Vagina (tissue), 2 donors: ENCODE results near the gene NME4. TPM values are rescaled to one million over a fixed set of nuclear protein-coding genes. Genes with fewer than 3 reads are reported as not detected.

Experiments
- DNase-seq, 2 donors: peaks; one replicate each; pipeline ENCODE4 v3.0.0-alpha.2; 2017; ENCODE audit errors: extremely low spot score in 2 of 2
- H3K27ac ChIP-seq: fragments of 200-600 bp; sonication (generic); one replicate; pipeline ENCODE4 v1.5.1; 2019
- H3K27me3 ChIP-seq: fragments of 200-600 bp; sonication (generic); one replicate; pipeline ENCODE4 v1.5.1; 2019
- H3K36me3 ChIP-seq, 2 donors: fragments of 200-600 bp; sonication (generic); one replicate each; pipeline ENCODE4 v1.5.1; 2017 to 2019
- H3K4me1 ChIP-seq: fragments of 200-600 bp; sonication (generic); one replicate; pipeline ENCODE4 v1.5.1; 2019
- H3K4me3 ChIP-seq, 2 donors: fragments of 200-600 bp; sonication (generic); 1 replicate in 1 of 2; 2 replicates in 1 of 2; pipeline ENCODE4 v1.5.1; 2016 to 2019
- H3K9me3 ChIP-seq: fragments of 200-600 bp; sonication (generic); one replicate; pipeline ENCODE4 v1.5.1; 2019
- CTCF ChIP-seq, 3 experiments: fragments of 450-650 bp in 2 of 3; fragments of 200-600 bp in 1 of 3; sonication (generic) in 1 of 3; IDR thresholded peaks; one replicate each; pipeline ENCODE4 v1.5.1; 2017 to 2019; ENCODE audit warnings: antibody characterized with exemption in 3 of 3, mild to moderate bottlenecking in 2 of 3, moderate library complexity in 2 of 3
- POLR2A ChIP-seq, 2 donors: fragments of 450-650 bp; IDR thresholded peaks; one replicate each; pipeline ENCODE4 v1.6.1; 2017; ENCODE audit warnings: antibody characterized with exemption in 2 of 2, mild to moderate bottlenecking in 2 of 2, moderate library complexity in 2 of 2
- POLR2AphosphoS5 ChIP-seq, 2 donors: sonication (generic); formaldehyde crosslinking; IDR thresholded peaks; one replicate each; pipeline ENCODE4 v1.9.0; 2017; ENCODE audit warnings: antibody characterized with exemption in 2 of 2, mild to moderate bottlenecking in 2 of 2, low read depth in 1 of 2; ENCODE audit not compliant: insufficient read depth in 1 of 2
- intact Hi-C: fragments of 100-400 bp; cut with DNase I; formaldehyde crosslinking; loops from one replicate; pipeline ENCODE4 v1.15.1; 2023
- total RNA-seq: library from RNA; depleted of rRNA; stranded (reverse); fragments of >200 nt; gene quantifications from one replicate; pipeline ENCODE4 v1.2.3, GENCODE V29; 2016

Gene NME4
- total RNA-seq, 1 donor from 2014 or later = 88.6 TPM

GRCh38 chr16:380762-381011 lies 16.3 kb upstream of the NME4 start:
- H3K27ac ChIP-seq = peak overlapping the region; percentile 64
- peaks cover 44% of the 10 kb centered on the region for H3K4me1 ChIP-seq
- intact Hi-C loops = loop anchor here (10.0 kb wide), 1 partner anchor 264 kb away; the partner anchor contains the start of genes MCRIP2 and WDR90
- peak overlapping the region; percentile 84 to 98 for H3K4me3 ChIP-seq
- TF ChIP-seq CTCF (IDR thresholded peaks at IDR 0.05) = no peak
- TF ChIP-seq POLR2A (IDR thresholded peaks at IDR 0.05) = no peak
- H3K9me3 ChIP-seq = no peaks in the 10 kb centered on the region
- no peak for DNase-seq
- peaks cover 0 to 17% of the 10 kb centered on the region in 2 donors for H3K36me3 ChIP-seq
- H3K27me3 ChIP-seq = no peaks in the 10 kb centered on the region

- intact Hi-C loops = loop anchor here (10.0 kb wide), 1 partner anchor 264 kb away; the partner anchor contains the start of genes MCRIP2 and WDR90
- H3K27me3 ChIP-seq = no peaks in the 10 kb centered on the region
- DNase-seq = no peak
- TF ChIP-seq POLR2A (IDR thresholded peaks at IDR 0.05) = no peak
- no peak for TF ChIP-seq POLR2AphosphoS5 (IDR thresholded peaks at IDR 0.05; ENCODE audit: insufficient read depth in 1 of 2, low read depth in 1 of 2)
- no peak for TF ChIP-seq CTCF (IDR thresholded peaks at IDR 0.05)
- H3K4me1 ChIP-seq = peaks cover 44% of the 10 kb centered on the region
- H3K36me3 ChIP-seq = peaks cover 0 to 12% of the 10 kb centered on the region in 2 donors
- no peaks in the 10 kb centered on the region for H3K9me3 ChIP-seq
- peak overlapping the region; percentile 84 to 98 for H3K4me3 ChIP-seq
- peak overlapping the region; percentile 64 for H3K27ac ChIP-seq
These were observed 15.8 kb upstream of the NME4 start for GRCh38 chr16:381012-381788.

- H3K36me3 ChIP-seq = peaks cover 0 to 5% of the 10 kb centered on the region in 2 donors
- H3K4me1 ChIP-seq = peaks cover 44% of the 10 kb centered on the region
- DNase-seq = no peak
- H3K27me3 ChIP-seq = no peaks in the 10 kb centered on the region
- peak within 1 kb of the TSS; percentile 68 for H3K27ac ChIP-seq
- no peaks in the 10 kb centered on the region for H3K9me3 ChIP-seq
- H3K4me3 ChIP-seq = peak within 1 kb of the TSS; percentile 84 to 98
- no peak for TF ChIP-seq POLR2AphosphoS5 (IDR thresholded peaks at IDR 0.05; ENCODE audit: insufficient read depth in 1 of 2, low read depth in 1 of 2)
- no peak for TF ChIP-seq CTCF (IDR thresholded peaks at IDR 0.05)
- TF ChIP-seq POLR2A (IDR thresholded peaks at IDR 0.05) = peak in 1 of 2 donors; percentile 5
- intact Hi-C loops = loop anchor here (10.0 kb wide), 1 partner anchor 263 kb away; the partner anchor contains the start of genes MCRIP2 and WDR90
These were observed 14.9 kb upstream of the NME4 start, which contains the start of gene PGAP6 for GRCh38 chr16:381789-382717. Gene PGAP6, minus strand, starts transcription at chr16:381978. Its CDS starts 157 bp downstream, at chr16:381821.

GRCh38 chr16:383326-384051 lies 13.5 kb upstream of the NME4 start:
- intact Hi-C loops = loop anchor here (10.0 kb wide), 1 partner anchor 261 kb away; the partner anchor contains the start of genes MCRIP2 and WDR90
- Histone ChIP-seq H3K4me1 (peaks cover 44% of the 10 kb centered on the region), H3K4me3 (peak overlapping the region; percentile 66 to 98), H3K9me3 (no peaks in the 10 kb centered on the region), H3K27me3 (no peaks in the 10 kb centered on the region), H3K27ac (peak overlapping the region; percentile 18), H3K36me3 (no peaks in the 10 kb centered on the region)
- no peak for TF ChIP-seq POLR2A (IDR thresholded peaks at IDR 0.05)
- TF ChIP-seq POLR2AphosphoS5 (IDR thresholded peaks at IDR 0.05; ENCODE audit: insufficient read depth in 1 of 2, low read depth in 1 of 2) = peak; percentile 18 to 31
- no peak for TF ChIP-seq CTCF (IDR thresholded peaks at IDR 0.05)
- no peak for DNase-seq
